KMS-11 (cell line): Measurements from ENCODE around the gene AFTPH.

Source experiments
- H2AFZ ChIP-seq: fragments of 200-600 bp; sonication (generic); 2 replicates; pipeline ENCODE4 v1.6.1; 2016; ENCODE audit warnings: antibody characterized with exemption, mixed run types, low read depth
- H3K27ac ChIP-seq: fragments of 200-600 bp; sonication (generic); 2 replicates; pipeline ENCODE4 v1.6.1; 2016; ENCODE audit warnings: mild to moderate bottlenecking, mixed run types
- H3K27me3 ChIP-seq: fragments of 200-600 bp; sonication (generic); 2 replicates; pipeline ENCODE4 v1.6.1; 2017; ENCODE audit warnings: mild to moderate bottlenecking, low read depth, mixed run types, moderate library complexity; ENCODE audit not compliant: insufficient read depth
- H3K36me3 ChIP-seq: fragments of 200-600 bp; sonication (generic); 2 replicates; pipeline ENCODE4 v1.6.1; 2017; ENCODE audit warnings: mild to moderate bottlenecking, mixed run types; ENCODE audit not compliant: insufficient read depth
- H3K4me1 ChIP-seq: fragments of 200-600 bp; sonication (generic); 2 replicates; pipeline ENCODE4 v1.6.1; 2016; ENCODE audit warnings: mild to moderate bottlenecking, low read depth, mixed run types; ENCODE audit not compliant: poor library complexity, severe bottlenecking
- H3K4me2 ChIP-seq: fragments of 200-600 bp; sonication (generic); 2 replicates; pipeline ENCODE4 v1.7.0; 2016; ENCODE audit warnings: mild to moderate bottlenecking, mixed run types
- H3K4me3 ChIP-seq: fragments of 200-600 bp; sonication (generic); IDR thresholded peaks from 2 replicates; pipeline ENCODE4 v1.6.1; 2017; ENCODE audit warnings: low read depth, low read length, mixed read lengths; ENCODE audit not compliant: insufficient read depth
- H3K79me2 ChIP-seq: fragments of 200-600 bp; sonication (generic); 2 replicates; pipeline ENCODE4 v1.6.1; 2016; ENCODE audit warnings: low read depth, mixed run types; ENCODE audit not compliant: insufficient read depth
- H3K9ac ChIP-seq: fragments of 200-600 bp; sonication (generic); 2 replicates; pipeline ENCODE4 v1.6.1; 2016; ENCODE audit warnings: mild to moderate bottlenecking, mixed run types
- H4K20me1 ChIP-seq: fragments of 200-600 bp; sonication (generic); 2 replicates; pipeline ENCODE4 v1.6.1; 2016; ENCODE audit warnings: mild to moderate bottlenecking, mixed run types; ENCODE audit not compliant: insufficient read depth
- CTCF ChIP-seq: fragments of 200-600 bp; sonication (generic); conservative IDR thresholded peaks from 2 replicates; pipeline ENCODE4 v1.6.1; 2017; ENCODE audit warnings: low read depth, mild to moderate bottlenecking, antibody characterized with exemption, low read length, moderate library complexity, mixed read lengths

Gene AFTPH

GRCh38 chr2:64523666-64524603 is at the start of gene AFTPH:
Gene AFTPH, plus strand, starts transcription at chr2:64524328. Its CDS starts 27,147 bp downstream, at chr2:64551475.
- TF ChIP-seq CTCF = no peak
- H4K20me1 ChIP-seq = no peaks in the 10 kb centered on the region
- H3K4me3 ChIP-seq = peak within 1 kb of the TSS; percentile 98
- peak within 1 kb of the TSS; percentile 73 for H3K27ac ChIP-seq
- H3K27me3 ChIP-seq = no peaks in the 10 kb centered on the region
- peak within 1 kb of the TSS; percentile 77 for H2AFZ ChIP-seq
- H3K36me3 ChIP-seq = no peaks in the 10 kb centered on the region
- H3K4me1 ChIP-seq = peaks cover 27% of the 10 kb centered on the region
- peak within 1 kb of the TSS; percentile 61 for H3K9ac ChIP-seq
- H3K4me2 ChIP-seq = peak within 1 kb of the TSS; percentile 94
- H3K79me2 ChIP-seq = peaks cover 41% of the 10 kb centered on the region

- peaks cover 37% of the 10 kb centered on the region for H3K4me1 ChIP-seq
- H3K27ac ChIP-seq = no peak overlapping the region
- H3K4me3 ChIP-seq = no peak overlapping the region
- TF ChIP-seq CTCF = no peak
- H3K27me3 ChIP-seq = no peaks in the 10 kb centered on the region
- no peaks in the 10 kb centered on the region for H3K36me3 ChIP-seq
- H2AFZ ChIP-seq = no peak overlapping the region
- H3K4me2 ChIP-seq = no peak overlapping the region
- no peaks in the 10 kb centered on the region for H4K20me1 ChIP-seq
- H3K79me2 ChIP-seq = no peaks in the 10 kb centered on the region
- H3K9ac ChIP-seq = no peak overlapping the region
These were observed 49.5 kb upstream of the AFTPH start for GRCh38 chr2:64474636-64475035.

- peak overlapping the region; percentile 44; the same call in 1 of the 2 replicates for H2AFZ ChIP-seq
- peaks cover 61% of the 10 kb centered on the region for H3K4me1 ChIP-seq
- H3K27me3 ChIP-seq = no peaks in the 10 kb centered on the region
- H3K9ac ChIP-seq = peak overlapping the region; percentile 4; the same call in 1 of the 2 replicates
- no peaks in the 10 kb centered on the region for H3K79me2 ChIP-seq
- peak overlapping the region; percentile 75; the same call in 1 of the 2 replicates for H3K4me2 ChIP-seq
- no peaks in the 10 kb centered on the region for H4K20me1 ChIP-seq
- H3K4me3 ChIP-seq = no peak overlapping the region
- TF ChIP-seq CTCF = no peak
- peak overlapping the region; percentile 61 for H3K27ac ChIP-seq
- H3K36me3 ChIP-seq = no peaks in the 10 kb centered on the region
These were observed 47.1 kb upstream of the AFTPH start for GRCh38 chr2:64477037-64477436.

GRCh38 chr2:64477979-64478378 is 46.1 kb upstream of the AFTPH start:
- H3K4me1 ChIP-seq = peaks cover 70% of the 10 kb centered on the region
- H3K79me2 ChIP-seq = no peaks in the 10 kb centered on the region
- peak overlapping the region; percentile 44 for H2AFZ ChIP-seq
- no peaks in the 10 kb centered on the region for H4K20me1 ChIP-seq
- peak overlapping the region; percentile 61 for H3K27ac ChIP-seq
- H3K36me3 ChIP-seq = no peaks in the 10 kb centered on the region
- H3K9ac ChIP-seq = peak overlapping the region; percentile 4; the same call in 1 of the 2 replicates
- no peak for TF ChIP-seq CTCF
- H3K27me3 ChIP-seq = no peaks in the 10 kb centered on the region
- H3K4me2 ChIP-seq = peak overlapping the region; percentile 75
- peak overlapping the region; percentile 60 for H3K4me3 ChIP-seq
